GM19467 (cell line): ENCODE results near the gene EDDM3A.
"Not testable (repeated sequence)": the region's sequence is repeated elsewhere in the genome, so short reads cannot be mapped to it uniquely, and the experiment has no call there.

Experiments
- ATAC-seq: cut with Tn5 transposase; IDR thresholded peaks from one replicate; pipeline ENCODE4 v1.9.1; 2021; ENCODE audit warnings: mild to moderate bottlenecking, moderate library complexity; ENCODE audit not compliant: unreplicated experiment

Gene EDDM3A

DNA sequence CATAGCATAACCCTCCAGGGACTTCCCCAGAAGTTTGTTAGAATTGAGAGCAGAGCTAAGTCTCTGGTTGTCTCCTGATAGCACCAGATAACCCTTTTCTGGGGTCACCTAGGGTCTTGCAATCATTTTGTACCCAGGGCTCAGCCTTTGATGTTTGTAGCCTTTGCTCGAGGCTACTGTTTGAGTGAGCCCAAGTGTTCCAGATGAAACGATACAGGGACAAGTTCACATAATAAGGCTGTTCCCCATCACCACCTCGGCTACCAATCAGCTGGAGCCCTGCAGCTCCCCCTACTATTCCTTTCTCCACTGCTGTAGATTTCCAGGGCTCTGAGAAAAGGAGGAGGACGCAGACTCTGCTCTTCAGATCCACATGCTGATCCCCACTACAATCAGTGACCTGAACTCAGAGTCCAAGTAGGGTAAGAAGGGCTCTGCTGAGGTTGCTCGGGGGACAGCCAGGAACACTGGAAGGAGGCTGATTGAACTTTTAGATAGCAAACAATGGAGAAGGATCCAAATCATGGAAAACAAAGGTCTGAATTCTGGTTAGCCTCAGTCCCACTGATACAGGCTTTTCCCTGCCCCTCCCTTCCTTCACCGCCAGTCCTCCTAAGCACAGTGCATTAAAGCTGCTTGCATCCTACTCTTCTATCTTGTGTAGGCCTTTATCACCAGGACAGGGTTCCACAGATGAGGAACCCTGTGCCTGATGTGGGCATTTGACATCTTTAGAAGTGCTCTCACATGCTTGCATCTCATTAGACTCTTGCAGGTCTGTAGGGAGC is at the start of gene EDDM3A:
EDDM3A (plus strand) TSS at position 317 of the 788 bp plus-strand sequence. CDS start 1,694 bp downstream, outside the sequence.
- ATAC-seq: no peak

DNA sequence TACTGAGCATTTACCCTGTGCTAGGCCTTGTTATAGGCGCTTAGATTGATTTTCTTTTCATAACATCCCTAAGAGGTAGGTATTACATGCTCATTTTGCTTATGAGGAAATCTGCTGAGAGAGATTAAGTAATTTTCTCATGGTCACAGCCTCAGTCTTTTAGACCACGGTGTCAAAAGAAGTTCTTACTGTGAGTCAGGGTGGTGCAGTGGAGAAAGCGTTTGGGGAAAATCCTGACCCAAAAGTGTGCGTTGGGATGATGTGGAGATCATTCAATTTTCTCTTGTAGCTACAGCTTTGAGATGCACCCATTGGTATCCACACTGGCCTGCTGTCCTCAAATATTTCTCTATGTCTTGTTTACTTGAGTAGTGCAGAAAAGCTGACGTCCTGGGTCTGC is 48.9 kb upstream of the EDDM3A start:
- ATAC-seq: no peak

DNA sequence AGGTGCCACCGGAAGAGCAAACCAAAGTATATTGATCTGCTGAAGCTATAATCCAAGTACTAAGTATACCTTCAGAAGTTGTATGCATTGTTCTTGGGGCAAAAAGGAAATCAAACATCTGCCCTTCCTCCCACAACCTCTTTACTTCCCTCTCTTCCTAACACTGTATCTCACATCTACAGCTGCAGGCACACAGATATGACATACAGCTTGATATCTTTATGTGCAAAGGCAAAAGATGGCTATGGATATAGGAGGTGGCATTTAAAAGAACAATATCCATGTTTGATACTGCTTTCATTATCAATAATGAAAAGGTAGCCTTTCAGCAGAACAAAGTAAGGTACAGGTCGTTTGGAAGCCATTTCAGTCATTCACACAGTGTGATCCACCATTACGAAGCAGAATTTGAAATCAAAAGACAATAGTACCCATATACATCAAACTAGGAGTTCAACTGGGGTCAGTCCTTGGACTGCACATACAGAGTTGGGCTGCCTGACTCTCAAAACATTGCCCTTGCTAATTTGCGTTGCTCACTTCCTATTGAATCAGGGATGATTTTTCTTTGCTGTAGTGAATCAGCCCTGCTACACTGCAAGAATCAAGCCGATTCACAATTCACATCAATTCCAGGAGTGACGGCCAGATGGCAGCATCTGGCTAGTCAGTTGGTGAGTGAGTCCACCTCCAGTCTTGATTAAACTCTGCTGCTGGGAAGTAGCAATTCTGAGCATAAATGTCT is 48.2 kb upstream of the EDDM3A start:
- ATAC-seq: no peak

GRCh38 chr14:20698018-20698329 is 47.7 kb upstream of the EDDM3A start:
- no peak for ATAC-seq

DNA sequence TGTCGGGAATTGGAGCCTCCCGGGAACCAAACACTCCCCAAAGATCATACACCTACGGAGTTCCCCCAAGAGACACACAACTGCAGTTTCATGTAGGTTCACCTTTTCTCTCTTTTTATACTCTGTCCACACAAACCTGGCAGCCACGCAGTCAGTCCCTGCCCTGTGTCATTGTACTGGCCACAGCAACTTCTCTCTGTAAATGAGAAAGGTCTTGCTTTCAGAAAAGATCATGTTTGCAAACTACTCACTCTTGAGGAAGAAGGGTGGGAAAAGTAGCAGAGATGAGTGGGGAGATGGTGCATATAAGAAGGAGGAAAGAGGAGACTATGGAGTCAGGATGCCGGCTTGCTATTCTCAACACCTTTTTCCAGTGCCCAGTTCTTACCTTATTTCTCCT is 46.8 kb upstream of the EDDM3A start:
- no peak for ATAC-seq

GRCh38 chr14:20699931-20700330 is 45.8 kb upstream of the EDDM3A start:
- ATAC-seq: no peak

GRCh38 chr14:20700965-20701364 is 44.7 kb upstream of the EDDM3A start:
- not testable (repeated sequence) for ATAC-seq

- no peak for ATAC-seq
Observed at GRCh38 chr14:20706657-20707355, 38.9 kb upstream of the EDDM3A start.

DNA sequence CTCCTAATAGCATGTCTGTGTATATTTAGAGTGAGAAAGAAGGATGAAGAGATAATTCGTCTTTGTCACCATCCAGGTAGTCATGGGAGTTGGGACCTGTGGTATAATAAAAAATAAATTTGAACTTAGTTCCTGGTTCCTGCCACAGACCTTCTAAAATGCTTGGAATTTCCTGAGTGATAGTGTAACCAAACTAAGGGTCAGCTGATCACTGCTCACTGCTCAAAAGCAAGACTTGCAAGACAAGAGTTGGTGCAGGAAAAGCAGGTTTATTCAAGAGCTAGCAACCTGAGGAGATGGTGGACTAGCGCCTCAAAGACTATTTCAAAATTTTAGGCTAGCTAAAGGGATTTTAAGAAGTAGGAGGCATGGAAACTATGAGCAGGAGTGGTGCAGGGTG is 38.1 kb upstream of the EDDM3A start:
- no peak for ATAC-seq

GRCh38 chr14:20711261-20711660 is 34.4 kb upstream of the EDDM3A start:
- ATAC-seq: no peak

- no peak for ATAC-seq
Observed at GRCh38 chr14:20711685-20712084, 34.0 kb upstream of the EDDM3A start.

DNA sequence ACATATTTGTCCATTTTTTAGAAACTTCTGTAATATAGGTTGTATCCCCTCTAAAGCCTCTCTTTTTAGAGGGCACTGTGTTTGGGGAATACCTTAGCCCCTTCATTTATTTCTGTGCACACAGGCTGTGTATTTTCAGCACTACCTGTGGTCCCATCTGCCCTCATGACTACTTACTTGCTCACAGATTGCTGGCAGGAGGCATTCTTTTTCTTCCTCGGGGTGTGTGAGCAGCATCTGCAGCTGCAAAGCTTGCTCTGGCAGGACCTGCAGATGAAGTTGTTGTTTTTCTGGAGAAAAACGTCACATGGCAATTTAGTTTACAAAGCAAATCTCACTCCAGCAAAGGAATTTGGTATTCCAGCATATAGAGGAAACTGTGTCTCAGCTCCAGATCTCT is 32.8 kb upstream of the EDDM3A start:
- no peak for ATAC-seq

- no peak for ATAC-seq
Observed at GRCh38 chr14:20714593-20715250, 31.0 kb upstream of the EDDM3A start.

GRCh38 chr14:20719777-20720176 is 25.9 kb upstream of the EDDM3A start:
- no peak for ATAC-seq

DNA sequence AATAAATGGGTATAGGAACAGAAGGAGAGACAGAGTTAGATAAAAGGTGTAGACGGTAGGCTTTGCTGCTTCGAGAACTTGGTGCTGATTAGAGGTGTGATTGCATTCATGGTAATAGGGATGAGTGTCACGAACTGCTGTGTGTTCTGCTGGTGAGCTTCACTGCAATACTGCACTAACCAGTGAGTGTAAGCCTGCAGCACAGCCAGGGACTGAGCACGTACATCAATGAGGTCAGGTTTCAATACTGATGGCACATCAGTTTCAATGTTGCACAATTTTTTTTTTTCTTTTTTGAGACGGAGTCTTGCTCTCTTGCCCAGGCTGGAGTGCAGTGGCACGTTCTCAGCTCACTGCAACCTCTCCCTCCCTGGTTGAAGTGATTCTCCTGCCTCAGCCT is 24.9 kb upstream of the EDDM3A start:
- no peak for ATAC-seq

- no peak for ATAC-seq
Observed at GRCh38 chr14:20722016-20722415, 23.7 kb upstream of the EDDM3A start.

DNA sequence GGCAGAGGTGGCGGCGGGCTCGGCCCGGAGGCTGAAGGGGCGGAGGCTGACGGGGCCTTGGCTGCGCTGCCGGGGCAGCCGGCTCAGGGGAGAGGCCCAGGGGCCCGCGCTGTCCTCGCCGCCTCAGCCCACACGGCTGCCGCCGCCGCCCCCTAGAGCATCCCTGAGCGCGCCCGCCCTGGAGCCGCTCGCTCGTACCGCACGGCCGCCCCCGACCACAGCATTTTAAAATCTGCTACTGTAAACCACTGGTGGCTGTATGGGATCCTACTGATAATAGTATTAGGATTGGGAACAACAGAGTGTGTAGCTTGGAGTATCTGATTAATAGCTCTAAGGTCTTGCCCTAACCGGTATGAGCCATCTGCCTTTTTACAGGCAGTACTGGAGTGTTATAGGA is 22.2 kb upstream of the EDDM3A start:
- ATAC-seq: no peak

DNA sequence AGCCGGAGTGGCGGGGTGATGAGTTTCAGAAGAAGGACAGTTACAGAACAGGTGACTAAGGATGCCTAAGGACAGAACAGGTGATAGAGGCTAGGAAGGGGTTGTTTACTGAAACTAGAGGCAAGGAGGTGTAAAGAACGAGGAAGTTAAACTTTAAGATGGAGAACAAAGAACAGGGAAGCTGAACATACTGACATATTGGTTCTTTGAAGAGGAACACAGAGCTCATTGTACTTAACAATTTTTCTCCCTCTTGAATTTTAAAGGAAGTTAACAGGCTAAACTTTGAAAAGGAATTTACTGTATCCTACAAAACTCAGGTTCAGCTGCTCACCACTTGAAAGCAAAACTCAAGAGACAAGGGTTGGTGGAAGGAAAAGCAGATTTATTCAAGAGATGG is 19.6 kb upstream of the EDDM3A start:
- ATAC-seq: not testable (repeated sequence)

GRCh38 chr14:20726531-20726930 is 19.2 kb upstream of the EDDM3A start:
- ATAC-seq: no peak

DNA sequence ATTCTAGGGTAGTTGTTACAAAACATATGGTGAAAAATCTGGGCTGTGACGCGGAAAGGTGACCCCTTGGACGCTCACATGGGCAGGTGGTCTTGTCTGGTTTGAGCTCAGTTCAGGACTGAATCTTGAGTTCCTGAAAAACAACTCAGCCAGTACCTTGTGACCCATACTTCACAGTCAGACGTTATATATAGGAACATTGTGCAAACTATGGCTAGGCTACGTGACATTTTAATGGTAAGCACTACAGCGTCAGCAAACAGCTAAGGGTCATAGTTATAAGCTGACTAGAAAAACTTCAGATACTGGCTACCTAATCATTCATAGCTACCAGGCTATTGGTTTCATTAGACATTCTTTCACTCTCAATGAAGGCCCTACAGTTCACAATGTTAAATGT is 14.8 kb upstream of the EDDM3A start:
- no peak for ATAC-seq

DNA sequence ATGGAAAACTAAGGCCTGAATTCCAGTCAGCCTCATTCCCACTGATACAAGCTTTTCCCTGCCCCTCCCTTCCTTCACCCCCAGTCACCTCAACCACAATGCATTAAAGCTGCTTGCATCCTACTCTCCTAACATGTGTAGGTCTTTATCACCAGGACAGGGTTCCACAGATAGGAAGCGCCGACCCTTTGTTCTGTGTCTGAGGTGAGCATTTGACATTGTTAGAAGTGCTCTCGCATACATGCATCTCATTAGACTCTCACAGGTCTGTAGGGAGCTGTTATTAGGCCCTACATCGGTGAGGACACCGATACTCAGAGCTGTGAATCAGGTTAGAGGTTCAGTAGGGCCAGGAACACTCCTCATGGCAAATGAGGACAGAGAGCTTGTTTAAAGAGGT is 13.2 kb upstream of the EDDM3A start:
- no peak for ATAC-seq
